GM12878 (cell line): ENCODE measurements around the gene PAN3. TPM values are rescaled to one million over a fixed set of nuclear protein-coding genes. Genes with fewer than 3 reads are reported as not detected.
A peak's percentile ranks its signal among the peaks of the same experiment; 100 is the strongest.

Experiments
- BACH1 ChIP-seq: fragments of 450-650 bp; IDR thresholded peaks from 2 replicates; pipeline ENCODE4 v1.6.1; 2017; ENCODE audit warnings: mild to moderate bottlenecking, borderline replicate concordance
- CTCF ChIP-seq, 3 experiments: IDR thresholded peaks in 2 of 3; conservative IDR thresholded peaks in 1 of 3; 2 replicates each; pipeline ENCODE4 v1.5.1; 2011; ENCODE audit warnings: low read depth in 3 of 3, low read length in 3 of 3, mild to moderate bottlenecking in 3 of 3, control low read depth in 2 of 3, moderate library complexity in 2 of 3, inconsistent platforms in 1 of 3, mixed read lengths in 1 of 3; ENCODE audit not compliant: control insufficient read depth in 2 of 3, insufficient read depth in 1 of 3; ENCODE audit errors: extremely low read depth in 1 of 3
- E4F1 ChIP-seq: fragments of 450-650 bp; IDR thresholded peaks from 2 replicates; pipeline ENCODE4 v1.6.1; 2018; ENCODE audit warnings: borderline replicate concordance, mild to moderate bottlenecking; ENCODE audit not compliant: partially characterized antibody
- EED ChIP-seq: sonication (generic); IDR thresholded peaks from 2 replicates; pipeline ENCODE4 v1.6.1; 2016; ENCODE audit warnings: antibody characterized with exemption, low read depth
- ESRRA ChIP-seq: IDR thresholded peaks from 2 replicates; pipeline ENCODE4 v1.6.1; 2012; ENCODE audit warnings: mild to moderate bottlenecking, low read length, improper control_type of control experiment
- EZH2 ChIP-seq: IDR thresholded peaks from 2 replicates; pipeline ENCODE4 v1.6.1; 2012; ENCODE audit warnings: low read depth, mild to moderate bottlenecking, control low read depth, inconsistent platforms, low read length, borderline replicate concordance; ENCODE audit not compliant: control insufficient read depth
- HCFC1 ChIP-seq: fragments of 150-350 bp; IDR thresholded peaks from 2 replicates; pipeline ENCODE4 v1.6.1; 2014; ENCODE audit warnings: low read length
- IKZF2 ChIP-seq, 2 experiments: fragments of 450-650 bp; IDR thresholded peaks; 2 replicates each; pipeline ENCODE4 v1.6.1; 2017; ENCODE audit warnings: mild to moderate bottlenecking in 2 of 2, moderate library complexity in 2 of 2
- KDM1A ChIP-seq: fragments of 200-600 bp; sonication (generic); IDR thresholded peaks from 2 replicates; pipeline ENCODE4 v1.6.1; 2016; ENCODE audit warnings: borderline replicate concordance
- MAX ChIP-seq: IDR thresholded peaks from 2 replicates; pipeline ENCODE4 v1.6.1; 2012; ENCODE audit warnings: low read depth, low read length, improper control_type of control experiment
- MTA2 ChIP-seq: fragments of 450-650 bp; IDR thresholded peaks from 2 replicates; pipeline ENCODE4 v1.6.1; 2016; ENCODE audit warnings: low read depth, mild to moderate bottlenecking, moderate library complexity
- PKNOX1 ChIP-seq: fragments of 450-650 bp; IDR thresholded peaks from 2 replicates; pipeline ENCODE4 v1.6.1; 2016; ENCODE audit warnings: mild to moderate bottlenecking
- SPI1 ChIP-seq: IDR thresholded peaks from 2 replicates; pipeline ENCODE4 v1.6.1; 2011; ENCODE audit warnings: low read depth, mild to moderate bottlenecking, low read length, moderate library complexity, borderline replicate concordance; ENCODE audit not compliant: insufficient read depth
- SREBF1 ChIP-seq: IDR thresholded peaks from 2 replicates; pipeline ENCODE4 v1.6.1; 2012; ENCODE audit warnings: mild to moderate bottlenecking, low read length
- SRF ChIP-seq, 2 experiments: IDR thresholded peaks; 2 replicates each; pipeline ENCODE4 v1.6.1; 2011; ENCODE audit warnings: low read depth in 2 of 2, low read length in 2 of 2, mild to moderate bottlenecking in 1 of 2, moderate library complexity in 1 of 2
- TCF12 ChIP-seq: IDR thresholded peaks from 2 replicates; pipeline ENCODE4 v1.6.1; 2011; ENCODE audit warnings: low read depth, mild to moderate bottlenecking, low read length
- TCF3 ChIP-seq: IDR thresholded peaks from 2 replicates; pipeline ENCODE4 v1.6.1; 2012; ENCODE audit warnings: low read depth, mild to moderate bottlenecking, low read length, borderline replicate concordance; ENCODE audit not compliant: insufficient read depth
- USF1 ChIP-seq: IDR thresholded peaks from 2 replicates; pipeline ENCODE4 v1.6.1; 2011; ENCODE audit warnings: borderline replicate concordance, low read depth, mild to moderate bottlenecking, moderate library complexity, mixed read lengths, low read length; ENCODE audit not compliant: insufficient read depth; ENCODE audit errors: extremely low read length
- ZNF217 ChIP-seq: fragments of 450-650 bp; IDR thresholded peaks from 2 replicates; pipeline ENCODE4 v1.6.1; 2017; ENCODE audit warnings: antibody characterized with exemption, mild to moderate bottlenecking
- polyA plus RNA-seq, 11 experiments: library from polyadenylated mRNA; depleted of rRNA in 4 of 11; unstranded in 6 of 11; stranded (reverse) in 5 of 11; fragments of >200 nt; fragmentation: Nextera tagmentation in 4 of 11; fragmentation: Illumina TruSeq in 1 of 11; extraction: Ambion mirVana in 4 of 11; extraction: Trizol in 1 of 11; gene quantifications; 1 replicate in 1 of 11; 2 replicates in 10 of 11; pipeline versions ENCODE4 v1.2.1 to v1.2.3, GENCODE V29; 2011 to 2016; ENCODE audit warnings: inconsistent platforms in 2 of 11, missing spikeins in 2 of 11, low read depth in 1 of 11
- total RNA-seq, 4 experiments: library from RNA; depleted of rRNA in 3 of 4; stranded (reverse); fragments of >200 nt in 3 of 4; fragmentation: Illumina TruSeq in 1 of 4; extraction: Trizol in 1 of 4; gene quantifications; 2 replicates each; pipeline versions ENCODE4 v1.2.1 to v1.2.3, GENCODE V29; 2013 to 2021
- TF ChIP-seq, protein P1 (sequence below): IDR thresholded peaks from 2 replicates; pipeline ENCODE4 v1.6.1; 2012; ENCODE audit warnings: low read length, inconsistent platforms
- TF ChIP-seq, protein P2 (sequence below): fragments of 150-350 bp; IDR thresholded peaks from 2 replicates; pipeline ENCODE4 v1.6.1; 2014; ENCODE audit warnings: mild to moderate bottlenecking, low read depth, low read length

The PAN3 gene
- total and polyA plus RNA-seq, 10 of the 15 experiments (the other 5 are each of a cell fraction or from before 2014, with no cell fraction given), result 13.0 to 33.3 (median 19.9) TPM

DNA sequence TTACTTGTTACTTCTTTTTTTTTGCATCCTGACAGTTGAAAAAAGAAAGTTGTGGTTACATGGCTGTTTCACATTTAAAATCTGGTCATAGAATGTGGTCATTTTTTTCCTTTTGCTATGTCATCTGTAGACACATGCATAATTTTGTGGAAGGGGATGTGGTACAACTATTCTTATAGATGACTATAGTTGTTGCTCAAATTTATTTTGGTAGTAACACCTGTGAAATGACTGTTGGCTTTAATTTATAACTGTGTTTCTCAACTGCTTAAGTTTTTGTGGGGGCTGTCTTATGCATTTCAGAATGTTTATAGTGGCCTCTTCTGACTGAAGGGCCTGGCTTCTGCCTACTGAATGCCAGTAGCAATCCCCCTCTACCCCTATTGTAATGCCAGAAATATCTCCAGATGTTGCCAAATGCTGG is 130.5 kb downstream of the PAN3 start (continued):
- TF ChIP-seq HCFC1 (no peak), IKZF2 (IDR thresholded peaks at IDR 0.05) (peak; percentile 96 to 97), TCF12 (peak; percentile 77; the same call in 1 of the 2 replicates), USF1 (no peak), EED (peak; percentile 64; the same call in 1 of the 2 replicates), KDM1A (no peak), EZH2 (no peak), PKNOX1 (peak; percentile 61), BACH1 (peak; percentile 91), E4F1 (no peak), SREBF1 (peak; percentile 52; the same call in 1 of the 2 replicates), TCF3 (peak; percentile 82), ZNF217 (peak; percentile 99), SRF (IDR thresholded peaks at IDR 0.05; ENCODE audit: low read depth in 2 of 2, low read length in 2 of 2) (no peak), MTA2 (peak; percentile 98), ESRRA (no peak), MAX (no peak), SPI1 (peak; percentile 48; the same call in 1 of the 2 replicates), CTCF (IDR thresholded peaks at IDR 0.05 in 2 of 3, conservative IDR thresholded peaks at IDR 0.05 in 1 of 3; ENCODE audit: control insufficient read depth in 2 of 3, extremely low read depth in 1 of 3, insufficient read depth in 1 of 3, low read depth in 3 of 3, low read length in 3 of 3) (no peak)
- TF ChIP-seq, protein P1, sequence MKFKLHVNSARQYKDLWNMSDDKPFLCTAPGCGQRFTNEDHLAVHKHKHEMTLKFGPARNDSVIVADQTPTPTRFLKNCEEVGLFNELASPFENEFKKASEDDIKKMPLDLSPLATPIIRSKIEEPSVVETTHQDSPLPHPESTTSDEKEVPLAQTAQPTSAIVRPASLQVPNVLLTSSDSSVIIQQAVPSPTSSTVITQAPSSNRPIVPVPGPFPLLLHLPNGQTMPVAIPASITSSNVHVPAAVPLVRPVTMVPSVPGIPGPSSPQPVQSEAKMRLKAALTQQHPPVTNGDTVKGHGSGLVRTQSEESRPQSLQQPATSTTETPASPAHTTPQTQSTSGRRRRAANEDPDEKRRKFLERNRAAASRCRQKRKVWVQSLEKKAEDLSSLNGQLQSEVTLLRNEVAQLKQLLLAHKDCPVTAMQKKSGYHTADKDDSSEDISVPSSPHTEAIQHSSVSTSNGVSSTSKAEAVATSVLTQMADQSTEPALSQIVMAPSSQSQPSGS, result peak; percentile 100
- TF ChIP-seq, protein P2, sequence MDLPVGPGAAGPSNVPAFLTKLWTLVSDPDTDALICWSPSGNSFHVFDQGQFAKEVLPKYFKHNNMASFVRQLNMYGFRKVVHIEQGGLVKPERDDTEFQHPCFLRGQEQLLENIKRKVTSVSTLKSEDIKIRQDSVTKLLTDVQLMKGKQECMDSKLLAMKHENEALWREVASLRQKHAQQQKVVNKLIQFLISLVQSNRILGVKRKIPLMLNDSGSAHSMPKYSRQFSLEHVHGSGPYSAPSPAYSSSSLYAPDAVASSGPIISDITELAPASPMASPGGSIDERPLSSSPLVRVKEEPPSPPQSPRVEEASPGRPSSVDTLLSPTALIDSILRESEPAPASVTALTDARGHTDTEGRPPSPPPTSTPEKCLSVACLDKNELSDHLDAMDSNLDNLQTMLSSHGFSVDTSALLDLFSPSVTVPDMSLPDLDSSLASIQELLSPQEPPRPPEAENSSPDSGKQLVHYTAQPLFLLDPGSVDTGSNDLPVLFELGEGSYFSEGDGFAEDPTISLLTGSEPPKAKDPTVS, result no peak
